Panc1 (cell line): ENCODE results near the gene MVD. TPM values are rescaled to one million over a fixed set of nuclear protein-coding genes. Genes with fewer than 3 reads are reported as not detected.

Source experiments
- ATAC-seq: fragments of 200-7000 bp; cut with Tn5 transposase; 2 replicates; pipeline ENCODE4 v1.9.1; 2020; ENCODE audit warnings: mild to moderate bottlenecking, moderate library complexity
- BruUV-seq: library from RNA; stranded (reverse); fragments of 400-500 nt; replicated peaks from 2 replicates; lab custom pipeline; 2021; lab: Mats Ljungman, UMichigan
- CTCF ChIA-PET: fragments of 300-600 bp; sonication (Branson Sonifier 250); formaldehyde crosslinking; loops from one replicate; lab custom pipeline; 2022; ENCODE audit warnings: antibody characterized with exemption; lab: Charles Lee
- POLR2A ChIA-PET: fragments of 300-600 bp; sonication (Branson Sonifier 250); formaldehyde crosslinking; loops from one replicate; lab custom pipeline; 2022; ENCODE audit warnings: antibody characterized with exemption; lab: Charles Lee
- DNase-seq: peaks from one replicate; pipeline ENCODE4 v3.0.0-alpha.2; 2010; ENCODE audit warnings: low read depth, low spot score
- H3K27ac ChIP-seq: 2 replicates; pipeline ENCODE4 v1.5.1; 2011; ENCODE audit warnings: mild to moderate bottlenecking, low read length, inconsistent platforms
- H3K27me3 ChIP-seq: fragments of 200-500 bp; sonication (Bioruptor generic); 2 replicates; pipeline ENCODE4 v1.6.0; 2014; ENCODE audit warnings: low read length, inconsistent platforms; ENCODE audit not compliant: control insufficient read depth, insufficient read depth
- H3K36me3 ChIP-seq: fragments of 200-500 bp; sonication (Bioruptor generic); 2 replicates; pipeline ENCODE4 v1.5.1; 2014; ENCODE audit warnings: inconsistent platforms, mild to moderate bottlenecking, low read length, moderate library complexity; ENCODE audit not compliant: control insufficient read depth, insufficient read depth
- H3K4me1 ChIP-seq: 2 replicates; pipeline ENCODE4 v1.5.1; 2011; ENCODE audit warnings: inconsistent platforms, mild to moderate bottlenecking, low read length, moderate library complexity; ENCODE audit not compliant: control insufficient read depth, insufficient read depth
- H3K4me3 ChIP-seq, 2 experiments: 2 replicates each; pipeline ENCODE4 v1.5.1; 2011 to 2012; ENCODE audit warnings: low read depth in 2 of 2, low read length in 2 of 2, mild to moderate bottlenecking in 2 of 2, inconsistent platforms in 1 of 2, moderate library complexity in 1 of 2
- H3K9me3 ChIP-seq: fragments of 200-500 bp; sonication (Bioruptor generic); 2 replicates; pipeline ENCODE4 v1.5.1; 2014; ENCODE audit warnings: low read depth, mild to moderate bottlenecking, inconsistent platforms, low read length, moderate library complexity; ENCODE audit not compliant: control insufficient read depth, insufficient read depth
- CTCF ChIP-seq: fragments of 450-650 bp; IDR thresholded peaks from 2 replicates; pipeline ENCODE4 v1.5.1; 2017; ENCODE audit warnings: mild to moderate bottlenecking
- POLR2AphosphoS5 ChIP-seq: IDR thresholded peaks from 2 replicates; pipeline ENCODE4 v1.6.1; 2012; ENCODE audit warnings: mild to moderate bottlenecking, low read depth, low read length, moderate library complexity
- REST ChIP-seq, 2 experiments: IDR thresholded peaks; 2 replicates each; pipeline ENCODE4 v1.6.1; 2011 to 2012; ENCODE audit warnings: low read depth in 2 of 2, control low read depth in 1 of 2, low read length in 1 of 2, mild to moderate bottlenecking in 1 of 2, moderate library complexity in 1 of 2; ENCODE audit not compliant: insufficient read depth in 1 of 2
- SIN3A ChIP-seq: IDR thresholded peaks from 2 replicates; pipeline ENCODE4 v1.6.1; 2012; ENCODE audit warnings: low read depth, mild to moderate bottlenecking, low read length, moderate library complexity, borderline replicate concordance; ENCODE audit not compliant: insufficient read depth
- TCF7L2 ChIP-seq: IDR thresholded peaks from 2 replicates; pipeline ENCODE4 v1.6.1; 2011; ENCODE audit warnings: mild to moderate bottlenecking, low read depth, low read length, inconsistent platforms
- in situ Hi-C: cut with HindIII; loops from 2 replicates; pipeline ENCODE4 v1.10.0; 2016; ENCODE audit warnings: low sequenced_read_pairs, low pct_unique_long_range_greater_than_20kb
- intact Hi-C: fragments of 100-400 bp; cut with micrococcal nuclease; formaldehyde crosslinking; loops from one replicate; pipeline ENCODE4 v1.10.0; 2022; ENCODE audit not compliant: unreplicated experiment
- total RNA-seq: library from RNA; stranded (reverse); gene quantifications from one replicate; pipeline ENCODE4 v1.2.1, GENCODE V29; 2021; ENCODE audit not compliant: unreplicated experiment

Gene MVD
- total RNA-seq, 1 experiment from 2014 or later = 96.8 TPM

- Histone ChIP-seq H3K4me3 (no peak overlapping the region), H3K4me1 (no peaks in the 10 kb centered on the region), H3K27ac (no peak overlapping the region), H3K36me3 (no peaks in the 10 kb centered on the region), H3K9me3 (no peaks in the 10 kb centered on the region), H3K27me3 (no peaks in the 10 kb centered on the region)
- ChIA-PET CTCF (no interaction called here), POLR2A (no interaction called here)
- TF ChIP-seq REST (IDR thresholded peaks at IDR 0.05; ENCODE audit: insufficient read depth in 1 of 2, low read depth in 2 of 2, low read length in 1 of 2) (no peak), SIN3A (no peak), POLR2AphosphoS5 (no peak), TCF7L2 (no peak), CTCF (no peak)
- no peak for ATAC-seq
- in situ Hi-C loops (no loop called here), intact Hi-C loops (no loop called here)
- no TSS peak for BruUV-seq
- no peak for DNase-seq
Measured at GRCh38 chr16:88673716-88674379, 11.0 kb upstream of the MVD start.

- DNase-seq = no peak
- Histone ChIP-seq H3K27ac (no peak overlapping the region), H3K27me3 (no peaks in the 10 kb centered on the region), H3K4me3 (no peak overlapping the region), H3K36me3 (no peaks in the 10 kb centered on the region), H3K9me3 (no peaks in the 10 kb centered on the region), H3K4me1 (no peaks in the 10 kb centered on the region)
- intact Hi-C loops (no loop called here), in situ Hi-C loops (no loop called here)
- ChIA-PET POLR2A (no interaction called here), CTCF (no interaction called here)
- no TSS peak for BruUV-seq
- no peak for TF ChIP-seq SIN3A
- no peak for TF ChIP-seq TCF7L2
- TF ChIP-seq REST (IDR thresholded peaks at IDR 0.05; ENCODE audit: insufficient read depth in 1 of 2, low read depth in 2 of 2, low read length in 1 of 2) = no peak
- ATAC-seq = peak; percentile 59; the same call in 1 of the 2 replicates
Measured at GRCh38 chr16:88672776-88673175, 9.9 kb upstream of the MVD start.
